Measurements from ENCODE around the gene VSTM2L. TPM values are rescaled to one million over a fixed set of nuclear protein-coding genes. Genes with fewer than 3 reads are reported as not detected.

VSTM2L gene
- total RNA-seq, 2 donors from 2014 or later, result 1.4 to 2.9 TPM

GRCh38 chr20:37994512-37994911 is 91.6 kb downstream of the VSTM2L start:
- Histone ChIP-seq H3K4me3 (ENCODE audit: low read length) (no peak overlapping the region), H3K9ac (ENCODE audit: extremely low read depth, low read length, poor library complexity, severe bottlenecking) (no peak overlapping the region), H3K36me3 (ENCODE audit: control insufficient read depth, insufficient read depth, low read length) (peaks cover 77% of the 10 kb centered on the region), H3K27ac (ENCODE audit: low read depth, low read length) (no peak overlapping the region), H3K9me3 (ENCODE audit: control insufficient read depth, low read length) (no peaks in the 10 kb centered on the region), H3K4me1 (ENCODE audit: control insufficient read depth, insufficient read depth, low read length) (no peaks in the 10 kb centered on the region), H3K27me3 (ENCODE audit: control insufficient read depth, insufficient read depth, low read length, poor library complexity, severe bottlenecking) (no peaks in the 10 kb centered on the region)
- WGBS, 2 experiments (ENCODE audit: insufficient coverage in 1 of 2, insufficient read length in 1 of 2), result 87 to 89% methylated on average over 4 of the region's 4 CpGs
- Mint-ChIP-seq H3K36me3 (ENCODE audit: low read depth) (peaks cover 60% of the 10 kb centered on the region), H3K4me1 (peaks cover 4% of the 10 kb centered on the region), H3K4me3 (no peak overlapping the region), H3K9me3 (no peaks in the 10 kb centered on the region), H3K27ac (peak overlapping the region; percentile 35), H3K27me3 (ENCODE audit: insufficient read depth) (no peaks in the 10 kb centered on the region)
- TF ChIP-seq CTCF (conservative IDR thresholded peaks at IDR 0.05), result no peak
- no peak for DNase-seq

Other genes starting within 250 kb of the VSTM2L start
- 10 to 100 TPM; 68.6 to 68.7 TPM for gene CTNNBL1, start 209.1 kb upstream of the VSTM2L start, total RNA-seq
- gene TTI1, start 130.3 kb downstream of the VSTM2L start, total RNA-seq, result 10 to 100 TPM; 37.5 to 56.2 TPM
- gene RPRD1B, start 130.6 kb downstream of the VSTM2L start, total RNA-seq, result 10 to 100 TPM; 22.1 to 29.6 TPM